ENCODE data around the gene SERPINA10.
"Not testable (repeated sequence)": the region's sequence is repeated elsewhere in the genome, so short reads cannot be mapped to it uniquely, and the experiment has no call there.

The SERPINA10 gene

GRCh38 chr14:94282991-94283723, 9.9 kb downstream of the SERPINA10 start:
- no peak overlapping the region for H3K9ac ChIP-seq (ENCODE audit: low read depth, low read length)
- H3K36me3 ChIP-seq (ENCODE audit: insufficient read depth, low read length) = no peaks in the 10 kb centered on the region
- H3K9me3 ChIP-seq (ENCODE audit: control insufficient read depth, insufficient read depth, low read length) = no peaks in the 10 kb centered on the region
- H3K4me1 ChIP-seq (ENCODE audit: insufficient read depth, low read length) = no peaks in the 10 kb centered on the region

GRCh38 chr14:94278731-94279130, 14.3 kb downstream of the SERPINA10 start:
- H3K4me1 ChIP-seq (ENCODE audit: insufficient read depth, low read length) = no peaks in the 10 kb centered on the region
- no peaks in the 10 kb centered on the region; the same call in 1 of the 2 replicates for H3K36me3 ChIP-seq (ENCODE audit: insufficient read depth, low read length)
- no peaks in the 10 kb centered on the region for H3K9me3 ChIP-seq (ENCODE audit: control insufficient read depth, insufficient read depth, low read length)
- H3K9ac ChIP-seq (ENCODE audit: low read depth, low read length) = no peak overlapping the region

- H3K36me3 ChIP-seq (ENCODE audit: insufficient read depth, low read length); H3K9me3 ChIP-seq (ENCODE audit: control insufficient read depth, insufficient read depth, low read length); H3K9ac ChIP-seq (ENCODE audit: low read depth, low read length); H3K4me1 ChIP-seq (ENCODE audit: insufficient read depth, low read length): not testable (repeated sequence)
These were observed 16.0 kb downstream of the SERPINA10 start for GRCh38 chr14:94276898-94277561.

- Histone ChIP-seq H3K9ac (ENCODE audit: low read depth, low read length) (no peak overlapping the region), H3K36me3 (ENCODE audit: insufficient read depth, low read length) (no peaks in the 10 kb centered on the region), H3K9me3 (ENCODE audit: control insufficient read depth, insufficient read depth, low read length) (no peaks in the 10 kb centered on the region), H3K4me1 (ENCODE audit: insufficient read depth, low read length) (no peaks in the 10 kb centered on the region)
These were observed 23.9 kb downstream of the SERPINA10 start for GRCh38 chr14:94269156-94269555.

GRCh38 chr14:94268582-94268981, 24.5 kb downstream of the SERPINA10 start:
- not testable (repeated sequence) for H3K4me1 ChIP-seq (ENCODE audit: insufficient read depth, low read length); H3K9ac ChIP-seq (ENCODE audit: low read depth, low read length); H3K36me3 ChIP-seq (ENCODE audit: insufficient read depth, low read length); H3K9me3 ChIP-seq (ENCODE audit: control insufficient read depth, insufficient read depth, low read length)

GRCh38 chr14:94267352-94267751, 25.7 kb downstream of the SERPINA10 start:
- Histone ChIP-seq H3K9ac (ENCODE audit: low read depth, low read length) (no peak overlapping the region), H3K36me3 (ENCODE audit: insufficient read depth, low read length) (no peaks in the 10 kb centered on the region), H3K9me3 (ENCODE audit: control insufficient read depth, insufficient read depth, low read length) (no peaks in the 10 kb centered on the region; the same call in 1 of the 2 replicates), H3K4me1 (ENCODE audit: insufficient read depth, low read length) (no peaks in the 10 kb centered on the region)

GRCh38 chr14:94264195-94264594, 28.9 kb downstream of the SERPINA10 start:
- H3K9me3 ChIP-seq (ENCODE audit: control insufficient read depth, insufficient read depth, low read length); H3K4me1 ChIP-seq (ENCODE audit: insufficient read depth, low read length); H3K9ac ChIP-seq (ENCODE audit: low read depth, low read length); H3K36me3 ChIP-seq (ENCODE audit: insufficient read depth, low read length): not testable (repeated sequence)

GRCh38 chr14:94244182-94244581, 48.9 kb downstream of the SERPINA10 start:
- no peaks in the 10 kb centered on the region for H3K36me3 ChIP-seq (ENCODE audit: insufficient read depth, low read length)

GRCh38 chr14:94239406-94239805, 53.7 kb downstream of the SERPINA10 start:
- Histone ChIP-seq H3K9me3 (ENCODE audit: control insufficient read depth, insufficient read depth, low read length) (no peaks in the 10 kb centered on the region; the same call in 1 of the 2 replicates), H3K4me1 (ENCODE audit: insufficient read depth, low read length) (no peaks in the 10 kb centered on the region), H3K36me3 (ENCODE audit: insufficient read depth, low read length) (no peaks in the 10 kb centered on the region), H3K9ac (ENCODE audit: low read depth, low read length) (no peak overlapping the region)

More at GRCh38 chr14:94244182-94244581, 48.9 kb downstream of the SERPINA10 start:
- Histone ChIP-seq H3K4me1 (ENCODE audit: insufficient read depth, low read length) (no peaks in the 10 kb centered on the region), H3K9me3 (ENCODE audit: control insufficient read depth, insufficient read depth, low read length) (no peaks in the 10 kb centered on the region), H3K9ac (ENCODE audit: low read depth, low read length) (no peak overlapping the region)

GRCh38 chr14:94237983-94238382, 55.1 kb downstream of the SERPINA10 start:
- no peaks in the 10 kb centered on the region for H3K36me3 ChIP-seq (ENCODE audit: insufficient read depth, low read length)
- no peak overlapping the region for H3K9ac ChIP-seq (ENCODE audit: low read depth, low read length)
- no peaks in the 10 kb centered on the region; the same call in 1 of the 2 replicates for H3K9me3 ChIP-seq (ENCODE audit: control insufficient read depth, insufficient read depth, low read length)
- no peaks in the 10 kb centered on the region for H3K4me1 ChIP-seq (ENCODE audit: insufficient read depth, low read length)

GRCh38 chr14:94237046-94237445, 56.0 kb downstream of the SERPINA10 start:
- Histone ChIP-seq H3K4me1 (ENCODE audit: insufficient read depth, low read length) (no peaks in the 10 kb centered on the region), H3K9me3 (ENCODE audit: control insufficient read depth, insufficient read depth, low read length) (no peaks in the 10 kb centered on the region; the same call in 1 of the 2 replicates), H3K9ac (ENCODE audit: low read depth, low read length) (no peak overlapping the region), H3K36me3 (ENCODE audit: insufficient read depth, low read length) (no peaks in the 10 kb centered on the region)

Measured in ES-I3 (cell line).